ENCODE data around the gene CCNK.

Gene CCNK

GRCh38 chr14:99459481-99460100 lies 21.6 kb upstream of the CCNK start:
- TF ChIP-seq CTCF (IDR thresholded peaks at IDR 0.05; ENCODE audit: insufficient read depth, low read length, poor library complexity, severe bottlenecking) (no peak), EZH2phosphoT487 (conservative IDR thresholded peaks at IDR 0.05; ENCODE audit: low read length) (no peak)
- H3K9me3 ChIP-seq (ENCODE audit: insufficient read depth, low read length), result no peaks in the 10 kb centered on the region
- H3K9me2 ChIP-seq (replicated peaks; ENCODE audit: insufficient read depth, low read length), result no peaks in the 10 kb centered on the region
- no peaks in the 10 kb centered on the region for H4K20me1 ChIP-seq (ENCODE audit: low read depth, low read length)
- no peak overlapping the region for H3K4me2 ChIP-seq (ENCODE audit: low read depth, low read length, poor library complexity, severe bottlenecking)
- no peak overlapping the region for H3K9ac ChIP-seq (ENCODE audit: low read length)
- no peaks in the 10 kb centered on the region; the same call in 1 of the 2 replicates for H3K36me3 ChIP-seq (ENCODE audit: low read length)
- H2AFZ ChIP-seq (ENCODE audit: low read depth, low read length, severe bottlenecking), result no peak overlapping the region
- H3K4me3 ChIP-seq (ENCODE audit: insufficient read depth, low read length, poor library complexity, severe bottlenecking), result no peak overlapping the region
- H3K79me2 ChIP-seq (ENCODE audit: insufficient read depth, low read length), result no peaks in the 10 kb centered on the region
- H3K27me3 ChIP-seq (ENCODE audit: low read length), result no peaks in the 10 kb centered on the region
- H3K27ac ChIP-seq (ENCODE audit: low read depth, low read length), result no peak overlapping the region
- H3F3A ChIP-seq (ENCODE audit: insufficient read depth), result no peaks in the 10 kb centered on the region

GRCh38 chr14:99460793-99461192 lies 20.4 kb upstream of the CCNK start:
- H3K4me2 ChIP-seq (ENCODE audit: low read depth, low read length, poor library complexity, severe bottlenecking), result no peak overlapping the region
- H3K27me3 ChIP-seq (ENCODE audit: low read length), result no peaks in the 10 kb centered on the region
- no peak overlapping the region for H3K27ac ChIP-seq (ENCODE audit: low read depth, low read length)
- H3K4me3 ChIP-seq (ENCODE audit: insufficient read depth, low read length, poor library complexity, severe bottlenecking), result no peak overlapping the region
- no peaks in the 10 kb centered on the region for H3F3A ChIP-seq (ENCODE audit: insufficient read depth)
- H3K36me3 ChIP-seq (ENCODE audit: low read length), result no peaks in the 10 kb centered on the region; the same call in 1 of the 2 replicates
- H4K20me1 ChIP-seq (ENCODE audit: low read depth, low read length), result no peaks in the 10 kb centered on the region
- H2AFZ ChIP-seq (ENCODE audit: low read depth, low read length, severe bottlenecking), result no peak overlapping the region
- H3K9me2 ChIP-seq (replicated peaks; ENCODE audit: insufficient read depth, low read length), result no peaks in the 10 kb centered on the region
- no peaks in the 10 kb centered on the region; the same call in 1 of the 2 replicates for H3K79me2 ChIP-seq (ENCODE audit: insufficient read depth, low read length)
- H3K9ac ChIP-seq (ENCODE audit: low read length), result no peak overlapping the region
- H3K9me3 ChIP-seq (ENCODE audit: insufficient read depth, low read length), result no peaks in the 10 kb centered on the region
- TF ChIP-seq EZH2phosphoT487 (conservative IDR thresholded peaks at IDR 0.05; ENCODE audit: low read length) (no peak), CTCF (IDR thresholded peaks at IDR 0.05; ENCODE audit: insufficient read depth, low read length, poor library complexity, severe bottlenecking) (no peak)

- peaks cover under 1% of the 10 kb centered on the region; the same call in 1 of the 2 replicates for H3K79me2 ChIP-seq (ENCODE audit: insufficient read depth, low read length)
- no peaks in the 10 kb centered on the region for H4K20me1 ChIP-seq (ENCODE audit: low read depth, low read length)
- H3K4me2 ChIP-seq (ENCODE audit: low read depth, low read length, poor library complexity, severe bottlenecking), result no peak overlapping the region
- no peaks in the 10 kb centered on the region for H3K9me2 ChIP-seq (replicated peaks; ENCODE audit: insufficient read depth, low read length)
- H3K27me3 ChIP-seq (ENCODE audit: low read length), result no peaks in the 10 kb centered on the region
- no peaks in the 10 kb centered on the region for H3F3A ChIP-seq (ENCODE audit: insufficient read depth)
- no peak overlapping the region for H3K9ac ChIP-seq (ENCODE audit: low read length)
- H3K36me3 ChIP-seq (ENCODE audit: low read length), result no peaks in the 10 kb centered on the region; the same call in 1 of the 2 replicates
- no peak overlapping the region for H3K27ac ChIP-seq (ENCODE audit: low read depth, low read length)
- H3K4me3 ChIP-seq (ENCODE audit: insufficient read depth, low read length, poor library complexity, severe bottlenecking), result no peak overlapping the region
- H3K9me3 ChIP-seq (ENCODE audit: insufficient read depth, low read length), result no peaks in the 10 kb centered on the region
- H2AFZ ChIP-seq (ENCODE audit: low read depth, low read length, severe bottlenecking), result no peak overlapping the region
- TF ChIP-seq EZH2phosphoT487 (conservative IDR thresholded peaks at IDR 0.05; ENCODE audit: low read length), result no peak
- no peak for TF ChIP-seq CTCF (IDR thresholded peaks at IDR 0.05; ENCODE audit: insufficient read depth, low read length, poor library complexity, severe bottlenecking)
These were observed 19.7 kb upstream of the CCNK start for GRCh38 chr14:99461411-99462085.

Measured in SU-DHL-6 (cell line).